CD4-positive, alpha-beta T cell (primary cell): ENCODE results near the gene MOGAT3. TPM values are rescaled to one million over a fixed set of nuclear protein-coding genes. Genes with fewer than 3 reads are reported as not detected.

Source experiments
- ATAC-seq: fragments of 200-7000 bp; cut with Tn5 transposase; one replicate; pipeline ENCODE4 v1.10.0; 2022; ENCODE audit warnings: mild to moderate bottlenecking; ENCODE audit not compliant: poor library complexity
- CTCF ChIA-PET: fragments of 350-600 bp; sonication (Branson Sonifier 250); formaldehyde crosslinking; loops from one replicate; lab custom pipeline; 2021; ENCODE audit warnings: antibody characterized with exemption, inconsistent platforms; lab: Charles Lee
- POLR2A ChIA-PET: fragments of 350-600 bp; sonication (Branson Sonifier 250); formaldehyde crosslinking; loops from one replicate; lab custom pipeline; 2021; ENCODE audit warnings: antibody characterized with exemption, inconsistent platforms; lab: Charles Lee
- DNase-seq, 14 experiments: peaks; one replicate each; pipeline ENCODE4 v3.0.0-alpha.2; 2013 to 2020; ENCODE audit warnings: mixed read lengths in 2 of 14
- H3K27ac ChIP-seq, 2 donors: one replicate each; pipeline versions ENCODE4 v1.5.1 to v1.7.0; 2013; ENCODE audit warnings: low read length in 2 of 2, low read depth in 1 of 2, mild to moderate bottlenecking in 1 of 2
- H3K27me3 ChIP-seq, 2 experiments: 1 replicate in 1 of 2; 2 replicates in 1 of 2; pipeline versions ENCODE4 v1.6.1 to v1.7.0; 2013; ENCODE audit warnings: low read length in 2 of 2, control low read depth in 1 of 2, mild to moderate bottlenecking in 1 of 2, moderate library complexity in 1 of 2; ENCODE audit not compliant: insufficient read depth in 2 of 2, control insufficient read depth in 1 of 2
- H3K36me3 ChIP-seq: one replicate; pipeline ENCODE4 v1.6.1; 2013; ENCODE audit warnings: low read length, control low read depth; ENCODE audit not compliant: insufficient read depth
- H3K4me1 ChIP-seq: one replicate; pipeline ENCODE4 v1.6.1; 2013; ENCODE audit warnings: low read length, control low read depth; ENCODE audit not compliant: insufficient read depth
- H3K4me3 ChIP-seq: one replicate; pipeline ENCODE4 v1.5.1; 2013; ENCODE audit warnings: mild to moderate bottlenecking, low read length, moderate library complexity
- H3K9me3 ChIP-seq, 2 experiments: 1 replicate in 1 of 2; 2 replicates in 1 of 2; pipeline versions ENCODE4 v1.6.1 to v1.7.0; 2013; ENCODE audit warnings: low read length in 2 of 2, mild to moderate bottlenecking in 2 of 2, control low read depth in 1 of 2, moderate library complexity in 1 of 2; ENCODE audit not compliant: control insufficient read depth in 1 of 2, insufficient read depth in 1 of 2
- H3K27ac Mint-ChIP-seq: one replicate; pipeline ENCODE4 v1.8.0; 2020; ENCODE audit warnings: mixed read lengths
- H3K27me3 Mint-ChIP-seq: one replicate; pipeline ENCODE4 v1.8.0; 2021; ENCODE audit warnings: mixed read lengths
- H3K36me3 Mint-ChIP-seq: one replicate; pipeline ENCODE4 v1.8.0; 2021; ENCODE audit warnings: low read depth, mixed read lengths
- H3K4me1 Mint-ChIP-seq: one replicate; pipeline ENCODE4 v1.8.0; 2021; ENCODE audit warnings: low read depth, mixed read lengths
- H3K4me3 Mint-ChIP-seq: one replicate; pipeline ENCODE4 v1.8.0; 2020; ENCODE audit warnings: mild to moderate bottlenecking, mixed read lengths
- H3K9me3 Mint-ChIP-seq: one replicate; pipeline ENCODE4 v1.8.0; 2020; ENCODE audit warnings: mixed read lengths
- intact Hi-C, 2 experiments: fragments of 100-400 bp; cut with DNase I in 1 of 2; cut with micrococcal nuclease in 1 of 2; formaldehyde crosslinking; loops; one replicate each; pipeline versions ENCODE4 v1.15.1 to v1.9.0; 2023 to 2025; cut with DNase I, micrococcal nuclease
- polyA plus RNA-seq, 2 donors: library from polyadenylated mRNA; unstranded; fragments of 120-200 nt; gene quantifications; one replicate each; pipeline ENCODE4 v1.2.1, GENCODE V29; 2013
- total RNA-seq, 174 experiments: library from RNA in 2 of 174; stranded (reverse) in 2 of 174; gene quantifications; one replicate each; pipeline ENCODE4 v1.2.3 and lab custom pipeline; 2021 to 2026
- TF ChIP-seq, protein P1 (sequence below): fragments of 200-600 bp; IDR thresholded peaks from one replicate; pipeline ENCODE4 v1.8.0; 2022; ENCODE audit warnings: antibody characterized with exemption, mild to moderate bottlenecking

MOGAT3 gene
- under 1 TPM in 1 of 2 experiments, not detected in 1; 0.11 TPM for total RNA-seq
- not detected for polyA plus RNA-seq (2013, experiment 1 of 2)
- not detected for polyA plus RNA-seq (2013, experiment 2 of 2)
- total RNA-seq (lab: John Stamatoyannopoulos, UW), result 0 to 0.34 (median 0) reads per million in 172 experiments

DNA sequence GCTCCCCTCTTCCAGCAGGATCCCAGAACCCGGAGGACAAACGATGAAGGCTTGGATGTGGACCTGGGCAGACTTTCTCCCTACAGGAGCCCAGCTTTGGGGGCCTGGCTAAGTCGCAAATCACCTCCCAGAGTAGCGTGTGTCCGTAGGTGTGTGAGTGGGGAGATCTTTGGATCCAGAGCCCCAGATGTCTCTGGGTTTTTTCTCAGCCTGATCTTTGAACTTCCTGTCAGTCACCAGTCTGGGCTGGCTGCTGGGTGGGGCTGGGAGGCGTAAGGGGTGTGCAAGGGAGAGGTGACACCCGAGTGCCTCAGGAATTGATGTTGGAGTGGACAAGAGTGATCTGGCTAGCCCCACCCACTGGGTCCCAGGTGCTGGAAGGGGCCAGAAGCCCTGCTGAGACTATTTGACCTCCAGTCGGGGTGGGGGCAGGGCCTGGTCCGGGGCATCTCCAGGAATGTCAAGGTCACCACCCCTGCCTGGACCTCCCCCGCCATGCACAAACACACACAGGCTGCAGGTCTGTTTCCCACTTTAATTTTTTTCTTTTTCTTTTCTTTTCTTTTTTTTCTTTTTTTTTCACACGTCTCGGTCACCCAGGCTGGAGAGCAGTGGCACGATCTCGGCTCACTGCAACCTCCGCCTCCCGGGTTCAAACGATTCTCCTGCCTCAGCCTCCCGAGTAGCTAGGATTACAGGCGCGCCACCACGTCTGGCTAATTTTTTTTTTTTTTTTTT is at the start of gene MOGAT3:
TSS of gene MOGAT3 (minus strand) at position 175 of the 738 bp plus-strand sequence. CDS start 182 bp downstream, outside the sequence.
- TF ChIP-seq, protein P1, sequence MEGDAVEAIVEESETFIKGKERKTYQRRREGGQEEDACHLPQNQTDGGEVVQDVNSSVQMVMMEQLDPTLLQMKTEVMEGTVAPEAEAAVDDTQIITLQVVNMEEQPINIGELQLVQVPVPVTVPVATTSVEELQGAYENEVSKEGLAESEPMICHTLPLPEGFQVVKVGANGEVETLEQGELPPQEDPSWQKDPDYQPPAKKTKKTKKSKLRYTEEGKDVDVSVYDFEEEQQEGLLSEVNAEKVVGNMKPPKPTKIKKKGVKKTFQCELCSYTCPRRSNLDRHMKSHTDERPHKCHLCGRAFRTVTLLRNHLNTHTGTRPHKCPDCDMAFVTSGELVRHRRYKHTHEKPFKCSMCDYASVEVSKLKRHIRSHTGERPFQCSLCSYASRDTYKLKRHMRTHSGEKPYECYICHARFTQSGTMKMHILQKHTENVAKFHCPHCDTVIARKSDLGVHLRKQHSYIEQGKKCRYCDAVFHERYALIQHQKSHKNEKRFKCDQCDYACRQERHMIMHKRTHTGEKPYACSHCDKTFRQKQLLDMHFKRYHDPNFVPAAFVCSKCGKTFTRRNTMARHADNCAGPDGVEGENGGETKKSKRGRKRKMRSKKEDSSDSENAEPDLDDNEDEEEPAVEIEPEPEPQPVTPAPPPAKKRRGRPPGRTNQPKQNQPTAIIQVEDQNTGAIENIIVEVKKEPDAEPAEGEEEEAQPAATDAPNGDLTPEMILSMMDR, result no peak
- no peak for DNase-seq
- peak; percentile 58 for ATAC-seq
- peaks cover 15% of the 10 kb centered on the region for H3K4me1 Mint-ChIP-seq
- no peaks in the 10 kb centered on the region for H3K9me3 Mint-ChIP-seq
- H3K4me1 ChIP-seq, result peaks cover 37% of the 10 kb centered on the region
- no peak within 1 kb of the TSS for H3K27ac Mint-ChIP-seq
- CTCF ChIA-PET, result no interaction called here
- intact Hi-C loops, result no loop called here
- H3K4me3 Mint-ChIP-seq, result peak within 1 kb of the TSS; percentile 79
- peaks cover 0 to 13% of the 10 kb centered on the region in 2 experiments for H3K9me3 ChIP-seq
- no peak within 1 kb of the TSS for H3K4me3 ChIP-seq
- H3K27me3 ChIP-seq, result peaks cover 18 to 24% of the 10 kb centered on the region in 2 experiments
- H3K36me3 Mint-ChIP-seq, result peaks cover 4% of the 10 kb centered on the region
- H3K36me3 ChIP-seq, result no peaks in the 10 kb centered on the region
- H3K27me3 Mint-ChIP-seq, result peaks cover 40% of the 10 kb centered on the region
- POLR2A ChIA-PET, result no interaction called here
- H3K27ac ChIP-seq, result no peak within 1 kb of the TSS

GRCh38 chr7:101250324-101250723 is 49.5 kb upstream of the MOGAT3 start:
- intact Hi-C loops, result loop anchor here in 1 of 2 experiments (5.0 to 10.0 kb wide), 2 partner anchors 83 to 816 kb away; partner anchors contain the start of genes PPP1R35 and VGF
- Histone ChIP-seq H3K36me3 (peaks cover 16% of the 10 kb centered on the region), H3K4me1 (peaks cover 29% of the 10 kb centered on the region), H3K27ac (no peak overlapping the region), H3K9me3 (no peaks in the 10 kb centered on the region), H3K4me3 (no peak overlapping the region), H3K27me3 (no peaks in the 10 kb centered on the region)
- Mint-ChIP-seq H3K27ac (peak overlapping the region; percentile 55), H3K4me3 (peak overlapping the region; percentile 74), H3K36me3 (peaks cover 26% of the 10 kb centered on the region), H3K27me3 (no peaks in the 10 kb centered on the region), H3K4me1 (peaks cover 44% of the 10 kb centered on the region), H3K9me3 (no peaks in the 10 kb centered on the region)
- TF ChIP-seq, protein P1, result no peak
- ChIA-PET CTCF (no interaction called here), POLR2A (interaction anchor here (5.9 kb wide), 1 partner anchor 33 kb away, joined by 30 read pairs; the partner anchor contains the start of genes PLOD3 and ZNHIT1)
- ATAC-seq (no peak), DNase-seq (no peak)

GRCh38 chr7:101248276-101248675 is 47.4 kb upstream of the MOGAT3 start:
- POLR2A ChIA-PET, result no interaction called here
- CTCF ChIA-PET, result interaction anchor here (0.5 to 1.2 kb wide), 2 partner anchors 104 to 600 kb away, joined by 3 to 5 read pairs; no protein-coding TSS in a partner anchor

More at GRCh38 chr7:101248276-101248675, 47.4 kb upstream of the MOGAT3 start:
- peaks cover 63% of the 10 kb centered on the region for H3K4me1 Mint-ChIP-seq
- intact Hi-C loops, result loop anchor here in 1 of 2 experiments (5.0 kb wide), 2 partner anchors 411 to 1219 kb away; no protein-coding TSS in a partner anchor
- no peak overlapping the region for H3K4me3 ChIP-seq
- H3K4me3 Mint-ChIP-seq, result peak overlapping the region; percentile 63
- H3K27me3 Mint-ChIP-seq, result no peaks in the 10 kb centered on the region
- no peak overlapping the region for H3K27ac ChIP-seq
- DNase-seq (no peak), ATAC-seq (no peak)
- H3K4me1 ChIP-seq, result peaks cover 45% of the 10 kb centered on the region
- peaks cover 44% of the 10 kb centered on the region for H3K36me3 Mint-ChIP-seq
- H3K9me3 ChIP-seq, result no peaks in the 10 kb centered on the region
- TF ChIP-seq, protein P1, result no peak
- H3K27ac Mint-ChIP-seq, result no peak overlapping the region
- H3K27me3 ChIP-seq, result no peaks in the 10 kb centered on the region
- no peaks in the 10 kb centered on the region for H3K9me3 Mint-ChIP-seq
- H3K36me3 ChIP-seq, result peaks cover 16% of the 10 kb centered on the region
